Mucosa of stomach (tissue), 1 donor: ENCODE results near the gene EMC1.

Source experiments
- H3K27me3 ChIP-seq: one replicate; pipeline ENCODE4 v1.7.0; 2013; ENCODE audit warnings: mild to moderate bottlenecking, low read length; ENCODE audit not compliant: control insufficient read depth, insufficient read depth
- H3K36me3 ChIP-seq: one replicate; pipeline ENCODE4 v1.7.0; 2013; ENCODE audit warnings: low read length; ENCODE audit not compliant: control insufficient read depth, insufficient read depth
- H3K4me1 ChIP-seq: one replicate; pipeline ENCODE4 v1.7.0; 2013; ENCODE audit warnings: mild to moderate bottlenecking, low read length; ENCODE audit not compliant: control insufficient read depth, insufficient read depth
- H3K4me3 ChIP-seq: one replicate; pipeline ENCODE4 v1.7.0; 2013; ENCODE audit warnings: low read length
- H3K9ac ChIP-seq: one replicate; pipeline ENCODE4 v1.7.0; 2013; ENCODE audit warnings: mild to moderate bottlenecking, low read length, moderate library complexity
- H3K9me3 ChIP-seq: one replicate; pipeline ENCODE4 v1.7.0; 2013; ENCODE audit warnings: mild to moderate bottlenecking, low read length, moderate library complexity; ENCODE audit not compliant: control insufficient read depth
- donor health status: Pancreatic carcinoma.

EMC1 gene

DNA sequence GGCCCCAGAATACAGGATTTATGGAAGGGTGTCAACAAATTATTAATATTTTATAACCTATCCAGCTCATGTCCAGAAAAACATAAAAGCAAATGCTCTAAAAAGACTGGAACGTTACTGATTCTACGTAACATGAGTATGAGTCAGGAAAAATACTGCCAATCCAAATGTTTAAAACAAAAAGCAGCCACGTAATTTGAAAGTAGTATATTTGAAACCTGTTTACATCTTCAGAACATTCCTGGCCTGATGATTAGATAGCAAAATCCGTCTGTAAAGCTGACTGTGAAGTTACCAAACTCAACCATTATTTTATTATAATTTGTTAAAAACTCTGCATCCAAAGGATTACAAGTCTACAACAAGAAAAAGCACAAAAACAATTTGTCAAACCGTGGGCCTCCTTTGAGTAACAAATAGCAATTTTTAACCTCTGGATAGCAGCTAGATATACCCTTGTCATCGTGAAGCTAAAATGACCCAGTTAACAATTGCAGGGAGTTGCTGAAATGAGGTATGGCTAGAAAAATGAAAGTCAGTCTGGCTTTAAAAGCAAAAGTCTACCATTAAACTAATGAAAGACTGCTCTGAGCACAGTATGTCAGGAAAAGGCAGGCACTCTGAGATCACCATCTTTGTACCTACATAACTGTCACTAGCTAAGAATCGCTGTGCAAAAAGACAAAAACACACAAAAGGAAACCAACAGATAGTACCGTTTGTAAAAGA, 42.5 kb downstream of the EMC1 start:
- Histone ChIP-seq H3K4me1 (peaks cover 15% of the 10 kb centered on the region), H3K36me3 (no peaks in the 10 kb centered on the region), H3K9ac (peak overlapping the region; percentile 73), H3K4me3 (peak overlapping the region; percentile 71), H3K27me3 (no peaks in the 10 kb centered on the region), H3K9me3 (no peaks in the 10 kb centered on the region)

DNA sequence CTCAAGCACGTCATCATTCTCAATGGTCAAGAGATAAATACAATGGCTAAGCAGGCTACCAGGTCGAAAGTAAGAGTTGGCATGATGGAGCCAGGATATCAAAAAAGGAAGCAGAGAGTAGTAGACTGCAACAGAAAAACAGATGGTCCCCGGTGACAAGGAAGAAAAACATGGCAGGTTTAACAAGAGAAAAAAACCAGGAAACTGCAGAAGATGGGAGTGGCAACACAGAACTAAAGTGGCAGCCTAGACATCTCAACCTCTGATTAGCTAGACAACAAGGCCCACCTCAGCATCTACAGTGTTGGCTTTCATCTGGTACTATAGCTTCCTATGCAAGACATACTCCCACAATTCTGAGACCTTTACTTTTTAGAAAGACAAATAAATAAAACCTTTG, 44.4 kb downstream of the EMC1 start:
- Histone ChIP-seq H3K9ac (no peak overlapping the region), H3K36me3 (no peaks in the 10 kb centered on the region), H3K27me3 (no peaks in the 10 kb centered on the region), H3K9me3 (no peaks in the 10 kb centered on the region), H3K4me3 (no peak overlapping the region), H3K4me1 (peaks cover 31% of the 10 kb centered on the region)

DNA sequence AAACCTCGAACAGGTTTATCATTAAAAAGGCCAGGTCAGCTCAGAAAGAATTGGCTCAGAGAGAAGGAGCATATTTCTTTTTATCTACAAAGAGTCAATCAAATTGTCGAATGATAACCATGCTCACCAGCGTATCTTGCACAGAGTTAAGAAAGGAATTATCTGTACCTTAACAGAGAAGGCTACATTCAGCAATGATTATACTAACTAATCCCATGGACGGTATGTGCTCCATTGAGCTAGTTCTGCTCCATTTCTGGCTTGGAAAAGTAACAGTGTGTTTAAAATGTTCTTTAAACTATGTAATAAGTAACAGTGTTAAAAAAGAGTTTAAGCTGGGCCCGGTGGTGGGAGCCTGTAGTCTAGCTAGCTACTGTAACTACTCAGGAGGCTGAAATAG, 45.5 kb downstream of the EMC1 start:
- H3K9ac ChIP-seq = no peak overlapping the region
- no peaks in the 10 kb centered on the region for H3K9me3 ChIP-seq
- H3K4me1 ChIP-seq = peaks cover 24% of the 10 kb centered on the region
- H3K4me3 ChIP-seq = no peak overlapping the region
- H3K27me3 ChIP-seq = no peaks in the 10 kb centered on the region
- H3K36me3 ChIP-seq = no peaks in the 10 kb centered on the region

DNA sequence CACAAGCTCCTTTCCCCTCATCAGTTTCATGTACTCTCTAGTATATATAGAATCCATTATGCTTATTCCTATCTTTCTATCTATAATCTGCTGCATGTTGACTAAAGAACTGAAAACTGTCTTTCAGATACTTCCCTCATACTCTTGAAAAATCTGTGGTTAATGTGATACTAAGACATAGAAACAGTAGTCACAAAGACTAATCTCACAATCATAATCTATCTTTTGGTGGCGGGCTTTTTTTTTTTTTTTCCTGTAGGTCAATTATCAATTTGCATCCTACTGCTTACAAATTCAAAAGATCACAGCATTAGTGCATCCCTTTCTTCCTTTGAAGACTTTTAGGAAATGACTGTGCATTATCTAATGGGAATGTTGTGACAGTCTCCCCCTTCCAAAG, 45.9 kb downstream of the EMC1 start:
- Histone ChIP-seq H3K4me1 (peaks cover 24% of the 10 kb centered on the region), H3K36me3 (no peaks in the 10 kb centered on the region)

DNA sequence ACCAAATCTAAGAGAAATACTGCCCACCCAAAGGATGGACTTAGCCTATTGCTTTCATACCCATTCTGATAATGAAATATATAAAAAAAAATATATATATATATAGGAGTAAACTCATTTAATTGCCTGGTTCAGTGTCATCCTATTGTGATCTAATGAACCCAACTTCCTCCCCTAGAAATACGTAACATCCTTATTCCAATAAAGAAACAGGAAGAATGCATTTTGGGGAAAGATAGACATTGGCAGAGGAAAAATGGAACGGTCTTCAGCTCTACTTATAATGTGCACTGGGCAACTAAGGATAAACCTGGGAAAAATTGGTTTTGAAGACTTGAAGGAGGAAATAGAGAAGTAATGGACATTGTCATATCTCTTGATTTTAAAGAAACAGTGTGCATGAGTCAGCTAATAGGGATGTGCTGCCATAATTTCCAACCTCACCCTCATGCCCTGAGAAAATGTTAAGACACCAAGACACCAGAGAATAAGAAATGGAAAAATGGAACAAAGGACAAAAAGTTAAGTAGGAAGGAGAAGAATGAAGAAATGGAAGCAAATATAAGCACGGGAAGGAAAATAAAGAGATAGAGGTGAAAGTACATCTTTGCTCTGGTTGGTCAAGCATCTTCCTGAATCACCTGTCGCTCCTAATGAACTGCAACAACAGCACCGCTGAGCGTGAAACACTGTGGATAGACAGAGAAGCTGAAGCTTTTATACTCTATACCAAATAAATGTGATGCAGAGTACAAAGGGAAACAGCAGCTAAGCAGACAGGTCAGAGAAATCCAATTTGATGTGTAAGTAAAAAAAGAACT, 46.7 kb downstream of the EMC1 start:
- no peak overlapping the region for H3K9ac ChIP-seq
- no peaks in the 10 kb centered on the region for H3K27me3 ChIP-seq
- H3K4me1 ChIP-seq = peaks cover 25% of the 10 kb centered on the region
- no peak overlapping the region for H3K4me3 ChIP-seq
- no peaks in the 10 kb centered on the region for H3K36me3 ChIP-seq
- H3K9me3 ChIP-seq = no peaks in the 10 kb centered on the region

More for the DNA sequence above, 45.9 kb downstream of the EMC1 start:
- Histone ChIP-seq H3K9me3 (no peaks in the 10 kb centered on the region), H3K4me3 (no peak overlapping the region), H3K27me3 (no peaks in the 10 kb centered on the region), H3K9ac (no peak overlapping the region)

DNA sequence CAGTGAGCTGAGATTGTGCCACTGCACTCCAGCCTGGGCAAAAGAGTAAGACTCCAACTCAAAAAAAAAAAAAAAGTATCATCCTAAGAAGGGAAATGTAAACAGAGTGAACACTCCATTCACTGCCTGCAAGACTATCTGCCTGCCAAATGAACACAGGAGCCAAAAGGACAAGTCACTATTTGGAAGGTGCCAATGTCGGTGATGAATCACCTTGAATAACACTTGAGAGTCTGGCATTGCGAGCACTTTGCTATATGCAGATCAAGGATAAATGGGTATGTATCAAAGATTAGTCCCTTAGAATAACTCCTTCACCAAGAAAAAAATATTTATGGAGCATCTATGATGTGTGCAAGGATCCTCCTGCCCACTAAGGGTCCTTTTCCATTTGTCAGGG, 47.9 kb downstream of the EMC1 start:
- Histone ChIP-seq H3K27me3 (no peaks in the 10 kb centered on the region), H3K9me3 (no peaks in the 10 kb centered on the region), H3K36me3 (no peaks in the 10 kb centered on the region), H3K9ac (no peak overlapping the region), H3K4me1 (peaks cover 32% of the 10 kb centered on the region), H3K4me3 (no peak overlapping the region)

DNA sequence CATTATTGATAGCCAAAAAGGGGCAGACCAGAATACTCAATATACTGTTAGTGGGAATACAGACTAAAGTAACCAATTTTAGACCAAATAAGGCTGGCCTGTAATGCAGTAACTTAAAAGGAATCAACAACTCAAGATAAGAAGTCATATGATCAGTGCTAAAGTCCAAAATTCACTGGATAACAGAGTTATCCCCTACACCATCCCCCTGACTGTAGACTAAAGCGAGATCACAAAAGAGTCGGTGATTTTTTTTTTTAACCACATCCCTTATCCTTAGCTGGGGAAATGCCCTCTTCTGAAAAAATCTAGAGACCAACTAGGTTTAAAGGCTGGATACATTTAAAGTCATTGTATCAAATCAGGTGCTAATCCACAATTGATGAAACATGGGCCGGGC, 48.9 kb downstream of the EMC1 start:
- Histone ChIP-seq H3K9me3 (no peaks in the 10 kb centered on the region), H3K27me3 (no peaks in the 10 kb centered on the region), H3K4me3 (no peak overlapping the region), H3K36me3 (no peaks in the 10 kb centered on the region), H3K9ac (no peak overlapping the region), H3K4me1 (peaks cover 32% of the 10 kb centered on the region)

DNA sequence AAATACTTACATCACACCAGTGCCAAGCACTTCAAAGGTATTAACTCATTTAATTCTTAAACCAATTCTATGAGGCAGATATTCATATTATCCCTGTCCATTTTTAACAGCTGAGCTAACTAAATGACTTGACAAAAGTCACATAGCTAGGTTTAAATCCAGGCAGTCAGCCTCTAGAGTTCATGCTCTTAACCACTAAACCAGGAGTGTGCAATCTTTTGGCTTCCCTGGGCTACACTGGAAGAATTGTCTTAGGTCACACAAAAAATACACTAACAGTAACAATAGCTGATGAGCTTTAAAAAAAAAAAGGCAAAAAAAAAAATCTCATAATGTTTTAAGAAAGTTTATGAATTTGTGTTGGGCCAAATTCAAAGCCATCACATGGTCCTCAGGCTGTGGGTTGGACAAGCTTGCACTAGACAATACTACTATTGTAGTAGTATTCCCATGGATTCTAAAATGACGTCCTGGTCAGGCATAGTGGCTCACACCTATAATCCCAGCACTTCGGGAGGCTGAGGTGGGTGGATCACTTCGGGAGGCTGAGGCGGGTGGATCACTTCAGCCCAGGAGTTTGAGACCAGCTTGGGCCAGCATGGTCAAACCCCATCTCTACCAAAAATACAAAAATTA, 51.2 kb downstream of the EMC1 start:
- Histone ChIP-seq H3K4me1 (peaks cover 31% of the 10 kb centered on the region), H3K36me3 (peaks cover 5% of the 10 kb centered on the region), H3K9ac (no peak overlapping the region), H3K4me3 (no peak overlapping the region), H3K27me3 (no peaks in the 10 kb centered on the region), H3K9me3 (no peaks in the 10 kb centered on the region)

DNA sequence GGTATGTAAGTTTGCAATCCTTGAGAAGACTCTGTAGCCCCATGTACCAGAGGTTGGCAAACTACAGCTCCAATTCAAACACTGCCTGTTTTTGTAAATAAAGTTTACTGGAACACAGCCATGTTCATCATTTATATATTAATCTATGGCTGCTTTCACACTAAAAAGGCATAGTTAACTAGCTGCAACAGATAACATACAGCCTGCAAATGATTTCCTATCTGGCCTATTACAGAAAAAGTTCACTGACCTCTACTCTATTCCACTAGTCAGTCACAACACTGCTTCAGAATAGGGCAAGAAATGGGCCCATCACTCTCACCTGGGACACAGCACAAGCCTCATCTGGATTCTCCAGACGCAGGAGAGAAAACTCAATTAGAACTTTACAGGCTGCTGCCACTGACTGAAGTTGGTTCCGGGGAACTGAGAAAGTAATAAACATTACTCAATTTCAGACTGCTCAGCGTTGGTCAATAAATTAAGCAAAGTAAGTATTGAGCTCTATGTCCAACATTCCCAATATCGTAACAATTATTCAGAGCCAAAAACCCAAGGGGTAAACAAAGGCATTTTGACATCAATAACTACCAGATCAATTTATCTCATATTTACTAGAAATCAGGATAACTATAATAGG, 51.9 kb downstream of the EMC1 start:
- H3K27me3 ChIP-seq = no peaks in the 10 kb centered on the region
- no peak overlapping the region for H3K9ac ChIP-seq
- H3K4me3 ChIP-seq = no peak overlapping the region
- H3K36me3 ChIP-seq = peaks cover 5% of the 10 kb centered on the region
- no peaks in the 10 kb centered on the region for H3K9me3 ChIP-seq
- H3K4me1 ChIP-seq = peaks cover 25% of the 10 kb centered on the region

DNA sequence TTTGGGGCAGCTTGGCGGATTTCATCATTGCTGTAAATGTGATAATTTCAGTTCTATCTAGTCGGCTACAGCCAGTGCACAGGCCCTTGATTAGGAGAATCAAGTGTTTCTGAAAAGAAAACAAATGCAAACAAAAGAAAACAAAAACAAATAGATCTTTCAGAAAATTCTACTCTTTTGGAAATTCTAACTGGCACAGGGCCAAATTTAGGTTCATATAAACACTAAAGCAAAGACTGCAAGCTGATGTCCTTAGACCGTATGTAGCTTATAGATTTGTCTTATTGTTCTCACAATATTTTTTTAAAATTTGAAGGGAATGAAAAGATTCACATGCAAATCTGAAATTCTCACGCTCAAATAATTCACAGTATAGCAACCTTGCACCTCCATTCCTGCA, 52.5 kb downstream of the EMC1 start:
- H3K9ac ChIP-seq = no peak overlapping the region
- peaks cover 24% of the 10 kb centered on the region for H3K4me1 ChIP-seq
- H3K9me3 ChIP-seq = no peaks in the 10 kb centered on the region
- peaks cover 5% of the 10 kb centered on the region for H3K36me3 ChIP-seq
- no peaks in the 10 kb centered on the region for H3K27me3 ChIP-seq
- no peak overlapping the region for H3K4me3 ChIP-seq

DNA sequence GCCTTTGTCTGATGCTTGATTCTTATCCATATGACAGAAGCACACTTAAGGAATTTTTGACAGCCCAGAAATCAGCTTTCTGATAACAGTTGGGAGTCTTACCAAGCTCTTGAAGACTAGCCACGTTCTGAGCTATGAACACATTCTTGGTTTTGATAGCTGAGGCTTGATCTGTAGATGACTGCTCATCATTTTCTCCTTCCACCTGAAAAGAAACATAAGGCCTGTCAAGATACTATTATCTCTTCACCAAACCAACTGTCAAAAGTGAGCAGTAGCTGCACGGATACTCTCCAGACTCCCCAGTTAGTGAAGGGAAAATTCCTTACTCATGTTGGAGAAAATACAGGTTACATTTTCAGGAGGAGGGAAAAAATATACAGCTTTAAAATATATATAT, 53.5 kb downstream of the EMC1 start:
- H3K9ac ChIP-seq = no peak overlapping the region
- H3K9me3 ChIP-seq = no peaks in the 10 kb centered on the region
- H3K4me3 ChIP-seq = no peak overlapping the region
- H3K36me3 ChIP-seq = peaks cover 11% of the 10 kb centered on the region
- H3K4me1 ChIP-seq = peaks cover 16% of the 10 kb centered on the region
- no peaks in the 10 kb centered on the region for H3K27me3 ChIP-seq

DNA sequence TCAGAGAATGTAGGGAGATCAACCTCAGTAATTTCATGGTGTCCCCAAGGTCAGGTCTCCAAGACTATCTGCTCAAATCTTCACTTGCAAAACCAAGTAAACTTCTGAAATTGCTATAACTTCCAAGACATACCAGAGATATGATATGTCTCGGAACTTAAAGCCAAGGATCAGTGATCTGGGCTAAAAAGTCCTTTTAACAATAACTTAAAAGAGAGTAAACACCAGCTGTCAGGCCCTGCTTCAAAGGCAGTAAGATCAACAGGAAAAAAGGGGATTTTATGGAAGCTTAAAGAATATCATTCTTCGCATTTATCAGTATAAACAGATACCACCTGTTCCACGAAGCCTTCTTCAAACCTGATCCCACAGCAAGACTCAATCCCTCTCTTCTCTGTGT, 55.0 kb downstream of the EMC1 start:
- no peaks in the 10 kb centered on the region for H3K9me3 ChIP-seq
- H3K27me3 ChIP-seq = no peaks in the 10 kb centered on the region
- no peak overlapping the region for H3K4me3 ChIP-seq
- no peak overlapping the region for H3K9ac ChIP-seq
- H3K36me3 ChIP-seq = peaks cover 11% of the 10 kb centered on the region
- peaks cover 8% of the 10 kb centered on the region for H3K4me1 ChIP-seq
